GM12872 (cell line): ENCODE measurements around the gene AGTPBP1.
A peak's percentile ranks its signal among the peaks of the same experiment; 100 is the strongest.

ENCODE experiments used
- CTCF ChIP-seq: IDR thresholded peaks from 3 replicates; pipeline ENCODE4 v1.5.1; 2011; ENCODE audit warnings: low read depth, mild to moderate bottlenecking, low read length, moderate library complexity; ENCODE audit not compliant: insufficient read depth

The AGTPBP1 gene

GRCh38 chr9:85741875-85742596 is at the start of gene AGTPBP1:
Gene AGTPBP1, minus strand, starts transcription at chr9:85741954. Its CDS starts 29,421 bp downstream, at chr9:85712533.
- TF ChIP-seq CTCF = 0 out of 3 replicates have a peak, but pooled peaks have one; percentile 7

GRCh38 chr9:85786116-85786515 is 44.4 kb upstream of the AGTPBP1 start:
- peak; percentile 8; the same call in 1 of the 3 replicates for TF ChIP-seq CTCF

GRCh38 chr9:85746309-85746708 is 4.6 kb upstream of the AGTPBP1 start:
- no peak for TF ChIP-seq CTCF

GRCh38 chr9:85745203-85745602 is 3.4 kb upstream of the AGTPBP1 start:
- no peak for TF ChIP-seq CTCF

GRCh38 chr9:85744480-85744879 is 2.7 kb upstream of the AGTPBP1 start:
- no peak for TF ChIP-seq CTCF

GRCh38 chr9:85743275-85744128 is 1.7 kb upstream of the AGTPBP1 start:
- no peak for TF ChIP-seq CTCF

- no peak for TF ChIP-seq CTCF
Observed at GRCh38 chr9:85742597-85742936, 813 bp upstream of the AGTPBP1 start.
